K562 (cell line): ENCODE data around the gene CFAP141.

ENCODE experiments used
- CBFA2T2 ChIP-seq: fragments of 450-650 bp; conservative IDR thresholded peaks from 2 replicates; pipeline ENCODE4 v1.6.1; 2017; ENCODE audit warnings: mild to moderate bottlenecking
- CEBPG ChIP-seq, 3 experiments: fragments of 200-800 bp in 1 of 3; sonication (Bioruptor generic) in 1 of 3; sonication (generic) in 1 of 3; formaldehyde crosslinking in 1 of 3; IDR thresholded peaks in 2 of 3; conservative IDR thresholded peaks in 1 of 3; 2 replicates each; pipeline versions ENCODE4 v1.6.1 to v1.8.0; 2016 to 2022; ENCODE audit warnings: missing compliant biosample characterization in 2 of 3, missing genetic modification characterization in 2 of 3, mild to moderate bottlenecking in 1 of 3, missing genetic modification reagents in 1 of 3
- GABPB2 ChIP-seq: fragments of 250-450 bp; sonication (Bioruptor Pico); conservative IDR thresholded peaks from 2 replicates; pipeline ENCODE4 v1.5.1; 2021; ENCODE audit warnings: mild to moderate bottlenecking
- MAZ ChIP-seq, 2 experiments: fragments of 450-650 bp in 1 of 2; sonication (generic) in 1 of 2; formaldehyde crosslinking; IDR thresholded peaks in 1 of 2; conservative IDR thresholded peaks in 1 of 2; 2 replicates each; pipeline versions ENCODE4 v1.4.0 to v1.5.0; 2020; ENCODE audit warnings: mild to moderate bottlenecking in 1 of 2, missing genetic modification reagents in 1 of 2
- POLR2A ChIP-seq: fragments of 450-650 bp; conservative IDR thresholded peaks from 2 replicates; pipeline ENCODE4 v1.6.1; 2016
- SRF ChIP-seq, 2 experiments: fragments of 250-450, 450-650 bp in 1 of 2; sonication (Bioruptor Pico) in 1 of 2; sonication (generic) in 1 of 2; formaldehyde crosslinking; IDR thresholded peaks; 2 replicates each; pipeline versions ENCODE4 v1.5.0 to v1.5.1; 2020 to 2022; ENCODE audit warnings: mild to moderate bottlenecking in 1 of 2, missing genetic modification reagents in 1 of 2
- ZFP1 ChIP-seq: fragments of 450-650 bp; formaldehyde crosslinking; IDR thresholded peaks from 2 replicates; pipeline ENCODE4 v1.4.0; 2020; ENCODE audit warnings: mild to moderate bottlenecking, mixed read lengths
- ZKSCAN1 ChIP-seq: fragments of 150-350 bp; IDR thresholded peaks from 2 replicates; pipeline ENCODE4 v1.6.1; 2016; ENCODE audit warnings: low read depth, low read length
- ZNF24 ChIP-seq: fragments of 450-650 bp; IDR thresholded peaks from 2 replicates; pipeline ENCODE4 v1.6.1; 2016
- TF ChIP-seq, protein P1 (sequence below), 2 experiments: fragments of 450-650 bp; IDR thresholded peaks; 2 replicates each; pipeline ENCODE4 v1.6.1; 2016; ENCODE audit warnings: mild to moderate bottlenecking in 2 of 2, borderline replicate concordance in 1 of 2, low read depth in 1 of 2, moderate library complexity in 1 of 2
- TF ChIP-seq, protein P2 (sequence below), 3 experiments: IDR thresholded peaks in 2 of 3; conservative IDR thresholded peaks in 1 of 3; 2 replicates each; pipeline ENCODE4 v1.5.1; 2011 to 2012; ENCODE audit warnings: low read length in 3 of 3, mild to moderate bottlenecking in 3 of 3, control low read depth in 2 of 3, improper control_type of control experiment in 1 of 3, inconsistent platforms in 1 of 3, low read depth in 1 of 3, mixed read lengths in 1 of 3, moderate library complexity in 1 of 3; ENCODE audit not compliant: insufficient read depth in 2 of 3

GRCh38 chr1:154206196-154206595 lies at the start of gene CFAP141:
- TF ChIP-seq SRF (CRISPR knock-in tag; IDR thresholded peaks at IDR 0.05) (no peak), GABPB2 (no peak), POLR2A (no peak), MAZ (CRISPR knock-in tag; conservative IDR thresholded peaks at IDR 0.05 in 1 of 2, IDR thresholded peaks at IDR 0.05 in 1 of 2) (no peak), ZKSCAN1 (no peak), CBFA2T2 (no peak), ZNF24 (no peak), CEBPG (CRISPR knock-in tag; IDR thresholded peaks at IDR 0.05) (no peak), CEBPG (tag; conservative IDR thresholded peaks at IDR 0.05 in 1 of 2, IDR thresholded peaks at IDR 0.05 in 1 of 2) (no peak), ZFP1 (no peak)
- TF ChIP-seq, protein P1, sequence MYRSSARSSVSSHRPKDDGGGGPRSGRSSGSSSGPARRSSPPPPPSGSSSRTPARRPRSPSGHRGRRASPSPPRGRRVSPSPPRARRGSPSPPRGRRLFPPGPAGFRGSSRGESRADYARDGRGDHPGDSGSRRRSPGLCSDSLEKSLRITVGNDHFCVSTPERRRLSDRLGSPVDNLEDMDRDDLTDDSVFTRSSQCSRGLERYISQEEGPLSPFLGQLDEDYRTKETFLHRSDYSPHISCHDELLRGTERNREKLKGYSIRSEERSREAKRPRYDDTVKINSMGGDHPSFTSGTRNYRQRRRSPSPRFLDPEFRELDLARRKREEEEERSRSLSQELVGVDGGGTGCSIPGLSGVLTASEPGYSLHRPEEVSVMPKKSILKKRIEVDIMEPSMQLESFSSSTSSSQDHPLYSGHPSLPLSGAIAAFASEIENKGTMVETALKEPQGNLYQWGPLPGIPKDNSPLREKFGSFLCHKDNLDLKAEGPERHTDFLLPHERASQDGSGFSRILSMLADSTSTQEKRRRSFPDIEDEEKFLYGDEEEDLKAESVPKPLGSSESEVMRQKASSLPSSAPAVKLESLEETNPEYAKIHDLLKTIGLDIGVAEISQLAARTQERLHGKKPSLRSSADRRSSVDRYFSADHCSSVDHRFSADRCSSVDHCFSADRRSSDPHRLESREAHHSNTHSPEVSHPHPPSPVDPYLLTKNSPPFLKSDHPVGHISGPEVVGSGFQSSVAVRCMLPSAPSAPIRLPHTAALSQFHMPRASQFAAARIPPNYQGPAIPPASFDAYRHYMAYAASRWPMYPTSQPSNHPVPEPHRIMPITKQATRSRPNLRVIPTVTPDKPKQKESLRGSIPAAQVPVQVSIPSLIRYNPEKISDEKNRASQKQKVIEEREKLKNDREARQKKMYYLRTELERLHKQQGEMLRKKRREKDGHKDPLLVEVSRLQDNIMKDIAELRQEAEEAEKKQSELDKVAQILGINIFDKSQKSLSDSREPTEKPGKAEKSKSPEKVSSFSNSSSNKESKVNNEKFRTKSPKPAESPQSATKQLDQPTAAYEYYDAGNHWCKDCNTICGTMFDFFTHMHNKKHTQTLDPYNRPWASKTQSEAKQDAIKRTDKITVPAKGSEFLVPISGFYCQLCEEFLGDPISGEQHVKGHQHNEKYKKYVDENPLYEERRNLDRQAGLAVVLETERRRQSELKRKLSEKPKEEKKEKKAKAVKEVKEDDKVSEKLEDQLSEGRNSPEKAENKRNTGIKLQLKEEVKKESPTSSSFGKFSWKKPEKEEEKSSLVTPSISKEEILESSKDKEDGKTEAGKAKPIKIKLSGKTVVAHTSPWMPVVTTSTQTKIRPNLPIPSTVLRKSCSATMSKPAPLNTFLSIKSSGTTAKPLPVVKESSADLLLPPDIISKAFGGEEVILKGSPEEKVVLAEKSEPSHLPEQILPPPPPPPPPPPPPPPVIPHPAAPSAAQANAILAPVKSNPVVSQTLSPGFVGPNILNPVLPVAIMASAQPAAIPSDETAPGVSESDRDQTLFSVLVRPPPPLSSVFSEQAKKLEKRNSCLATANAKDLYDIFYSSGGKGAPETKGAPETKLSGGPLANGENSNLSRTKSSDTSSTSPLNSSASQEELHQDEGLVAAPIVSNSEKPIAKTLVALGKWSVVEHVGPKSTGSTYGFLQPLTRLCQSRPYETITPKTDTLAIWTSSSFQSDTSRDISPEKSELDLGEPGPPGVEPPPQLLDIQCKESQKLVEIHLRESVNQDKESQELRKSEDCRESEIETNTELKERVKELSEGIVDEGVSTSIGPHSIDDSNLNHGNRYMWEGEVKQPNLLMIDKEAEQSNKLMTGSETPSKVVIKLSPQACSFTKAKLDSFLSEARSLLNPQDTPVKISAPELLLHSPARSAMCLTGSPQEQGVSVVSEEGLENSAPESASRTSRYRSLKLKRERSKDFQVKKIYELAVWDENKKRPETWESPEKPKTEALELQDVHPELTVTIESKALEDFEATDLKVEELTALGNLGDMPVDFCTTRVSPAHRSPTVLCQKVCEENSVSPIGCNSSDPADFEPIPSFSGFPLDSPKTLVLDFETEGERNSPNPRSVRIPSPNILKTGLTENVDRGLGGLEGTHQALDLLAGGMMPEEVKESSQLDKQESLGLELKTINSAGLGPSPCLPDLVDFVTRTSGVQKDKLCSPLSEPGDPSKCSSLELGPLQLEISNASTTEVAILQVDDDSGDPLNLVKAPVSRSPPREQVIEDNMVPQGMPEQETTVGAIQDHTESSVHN (IDR thresholded peaks at IDR 0.05; ENCODE audit: borderline replicate concordance in 1 of 2, low read depth in 1 of 2) = no peak
- TF ChIP-seq, protein P2, sequence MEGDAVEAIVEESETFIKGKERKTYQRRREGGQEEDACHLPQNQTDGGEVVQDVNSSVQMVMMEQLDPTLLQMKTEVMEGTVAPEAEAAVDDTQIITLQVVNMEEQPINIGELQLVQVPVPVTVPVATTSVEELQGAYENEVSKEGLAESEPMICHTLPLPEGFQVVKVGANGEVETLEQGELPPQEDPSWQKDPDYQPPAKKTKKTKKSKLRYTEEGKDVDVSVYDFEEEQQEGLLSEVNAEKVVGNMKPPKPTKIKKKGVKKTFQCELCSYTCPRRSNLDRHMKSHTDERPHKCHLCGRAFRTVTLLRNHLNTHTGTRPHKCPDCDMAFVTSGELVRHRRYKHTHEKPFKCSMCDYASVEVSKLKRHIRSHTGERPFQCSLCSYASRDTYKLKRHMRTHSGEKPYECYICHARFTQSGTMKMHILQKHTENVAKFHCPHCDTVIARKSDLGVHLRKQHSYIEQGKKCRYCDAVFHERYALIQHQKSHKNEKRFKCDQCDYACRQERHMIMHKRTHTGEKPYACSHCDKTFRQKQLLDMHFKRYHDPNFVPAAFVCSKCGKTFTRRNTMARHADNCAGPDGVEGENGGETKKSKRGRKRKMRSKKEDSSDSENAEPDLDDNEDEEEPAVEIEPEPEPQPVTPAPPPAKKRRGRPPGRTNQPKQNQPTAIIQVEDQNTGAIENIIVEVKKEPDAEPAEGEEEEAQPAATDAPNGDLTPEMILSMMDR (IDR thresholded peaks at IDR 0.05 in 2 of 3, conservative IDR thresholded peaks at IDR 0.05 in 1 of 3; ENCODE audit: insufficient read depth in 2 of 3, low read depth in 1 of 3, low read length in 3 of 3) = no peak
